ENCODE results near the gene TMEM214.

TMEM214 gene

GRCh38 chr2:27014771-27015433, 17.9 kb upstream of the TMEM214 start:
- no peak for DNase-seq (ENCODE audit: low read depth in 1 of 2, low spot score in 1 of 2)
- TF ChIP-seq SPI1 (IDR thresholded peaks at IDR 0.05; ENCODE audit: borderline replicate concordance, low read depth) (no peak), GABPA (IDR thresholded peaks at IDR 0.05; ENCODE audit: low read depth) (no peak), CTCF (IDR thresholded peaks at IDR 0.05; ENCODE audit: insufficient read depth, low read length) (no peak), POLR2AphosphoS5 (IDR thresholded peaks at IDR 0.05; ENCODE audit: low read depth) (no peak)
- TF ChIP-seq, protein P1, sequence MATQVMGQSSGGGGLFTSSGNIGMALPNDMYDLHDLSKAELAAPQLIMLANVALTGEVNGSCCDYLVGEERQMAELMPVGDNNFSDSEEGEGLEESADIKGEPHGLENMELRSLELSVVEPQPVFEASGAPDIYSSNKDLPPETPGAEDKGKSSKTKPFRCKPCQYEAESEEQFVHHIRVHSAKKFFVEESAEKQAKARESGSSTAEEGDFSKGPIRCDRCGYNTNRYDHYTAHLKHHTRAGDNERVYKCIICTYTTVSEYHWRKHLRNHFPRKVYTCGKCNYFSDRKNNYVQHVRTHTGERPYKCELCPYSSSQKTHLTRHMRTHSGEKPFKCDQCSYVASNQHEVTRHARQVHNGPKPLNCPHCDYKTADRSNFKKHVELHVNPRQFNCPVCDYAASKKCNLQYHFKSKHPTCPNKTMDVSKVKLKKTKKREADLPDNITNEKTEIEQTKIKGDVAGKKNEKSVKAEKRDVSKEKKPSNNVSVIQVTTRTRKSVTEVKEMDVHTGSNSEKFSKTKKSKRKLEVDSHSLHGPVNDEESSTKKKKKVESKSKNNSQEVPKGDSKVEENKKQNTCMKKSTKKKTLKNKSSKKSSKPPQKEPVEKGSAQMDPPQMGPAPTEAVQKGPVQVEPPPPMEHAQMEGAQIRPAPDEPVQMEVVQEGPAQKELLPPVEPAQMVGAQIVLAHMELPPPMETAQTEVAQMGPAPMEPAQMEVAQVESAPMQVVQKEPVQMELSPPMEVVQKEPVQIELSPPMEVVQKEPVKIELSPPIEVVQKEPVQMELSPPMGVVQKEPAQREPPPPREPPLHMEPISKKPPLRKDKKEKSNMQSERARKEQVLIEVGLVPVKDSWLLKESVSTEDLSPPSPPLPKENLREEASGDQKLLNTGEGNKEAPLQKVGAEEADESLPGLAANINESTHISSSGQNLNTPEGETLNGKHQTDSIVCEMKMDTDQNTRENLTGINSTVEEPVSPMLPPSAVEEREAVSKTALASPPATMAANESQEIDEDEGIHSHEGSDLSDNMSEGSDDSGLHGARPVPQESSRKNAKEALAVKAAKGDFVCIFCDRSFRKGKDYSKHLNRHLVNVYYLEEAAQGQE (IDR thresholded peaks at IDR 0.05; ENCODE audit: insufficient replicate concordance, low read depth): no peak
- no peaks in the 10 kb centered on the region for H3K27me3 ChIP-seq (ENCODE audit: insufficient read depth, poor library complexity, severe bottlenecking)
- no peak overlapping the region for H3K27ac ChIP-seq (replicated peaks)
- no peak overlapping the region for H3K4me3 ChIP-seq (replicated peaks; ENCODE audit: insufficient read depth, low read length)

DNA sequence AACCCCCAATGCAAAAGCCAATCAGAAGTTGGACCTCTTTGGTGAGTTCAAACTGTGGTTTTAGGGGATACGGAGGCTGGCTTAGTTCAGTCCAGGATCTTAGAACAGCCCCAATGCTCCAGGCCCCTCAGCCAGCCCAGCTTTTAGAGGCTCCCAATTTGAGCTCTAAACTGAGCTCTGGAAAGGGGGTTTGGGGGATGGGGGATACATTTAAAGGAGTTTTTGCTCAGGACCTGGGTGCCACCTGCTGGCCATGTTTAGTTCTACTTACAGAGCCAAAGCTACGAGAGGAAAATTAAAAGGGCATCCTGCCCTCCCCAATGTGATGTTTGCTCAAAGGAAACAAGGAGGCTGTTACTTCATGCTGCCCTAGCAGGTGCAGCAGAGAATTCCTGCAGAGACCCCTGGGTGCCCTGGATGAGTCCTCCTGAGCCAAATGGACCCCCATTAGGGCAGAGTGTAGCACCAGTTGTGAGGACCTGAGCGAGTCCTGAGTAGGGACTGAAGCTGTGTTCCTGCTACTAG, 15.9 kb upstream of the TMEM214 start:
- Histone ChIP-seq H3K4me3 (replicated peaks; ENCODE audit: insufficient read depth, low read length) (no peak overlapping the region), H3K27me3 (ENCODE audit: insufficient read depth, poor library complexity, severe bottlenecking) (no peaks in the 10 kb centered on the region), H3K27ac (replicated peaks) (no peak overlapping the region)
- TF ChIP-seq GABPA (IDR thresholded peaks at IDR 0.05; ENCODE audit: low read depth) (no peak), CTCF (IDR thresholded peaks at IDR 0.05; ENCODE audit: insufficient read depth, low read length) (peak; percentile 46)
- peak in 1 of 2 experiments; percentile 40 for DNase-seq (ENCODE audit: low read depth in 1 of 2, low spot score in 1 of 2)

- no peak for TF ChIP-seq GABPA (IDR thresholded peaks at IDR 0.05; ENCODE audit: low read depth)
- TF ChIP-seq, protein P1 (IDR thresholded peaks at IDR 0.05; ENCODE audit: insufficient replicate concordance, low read depth): no peak
- no peak for TF ChIP-seq POLR2AphosphoS5 (IDR thresholded peaks at IDR 0.05; ENCODE audit: low read depth)
- no peak for TF ChIP-seq SPI1 (IDR thresholded peaks at IDR 0.05; ENCODE audit: borderline replicate concordance, low read depth)
- TF ChIP-seq CTCF (IDR thresholded peaks at IDR 0.05; ENCODE audit: insufficient read depth, low read length): no peak
- H3K27me3 ChIP-seq (ENCODE audit: insufficient read depth, poor library complexity, severe bottlenecking): no peaks in the 10 kb centered on the region
- H3K4me3 ChIP-seq (replicated peaks; ENCODE audit: insufficient read depth, low read length): no peak overlapping the region
- no peak for DNase-seq (ENCODE audit: low read depth in 1 of 2, low spot score in 1 of 2)
- no peak overlapping the region for H3K27ac ChIP-seq (replicated peaks)
These were observed 14.6 kb upstream of the TMEM214 start for GRCh38 chr2:27018142-27018541.

- TF ChIP-seq GABPA (IDR thresholded peaks at IDR 0.05; ENCODE audit: low read depth): no peak
- TF ChIP-seq, protein P1 (IDR thresholded peaks at IDR 0.05; ENCODE audit: insufficient replicate concordance, low read depth): no peak
- TF ChIP-seq SPI1 (IDR thresholded peaks at IDR 0.05; ENCODE audit: borderline replicate concordance, low read depth): no peak
- TF ChIP-seq CTCF (IDR thresholded peaks at IDR 0.05; ENCODE audit: insufficient read depth, low read length): no peak
- no peak for TF ChIP-seq POLR2AphosphoS5 (IDR thresholded peaks at IDR 0.05; ENCODE audit: low read depth)
- no peak for DNase-seq (ENCODE audit: low read depth in 1 of 2, low spot score in 1 of 2)
- no peak overlapping the region for H3K27ac ChIP-seq (replicated peaks)
These were observed 13.3 kb upstream of the TMEM214 start for GRCh38 chr2:27019459-27019858.

More at GRCh38 chr2:27019459-27019858, 13.3 kb upstream of the TMEM214 start:
- H3K27me3 ChIP-seq (ENCODE audit: insufficient read depth, poor library complexity, severe bottlenecking): no peaks in the 10 kb centered on the region
- H3K4me3 ChIP-seq (replicated peaks; ENCODE audit: insufficient read depth, low read length): no peak overlapping the region

All from HL-60 (cell line).